ENCODE data around the gene LIMS1.
A peak's percentile ranks its signal among the peaks of the same experiment; 100 is the strongest.
"Not testable (repeated sequence)": the region's sequence is repeated elsewhere in the genome, so short reads cannot be mapped to it uniquely, and the experiment has no call there.

LIMS1 gene
- total RNA-seq: 64.7 to 128 (median 70.7) reads per million in 3 donors

- Histone ChIP-seq H3K36me3 (ENCODE audit: control insufficient read depth, insufficient read depth, low read length) (no peaks in the 10 kb centered on the region), H3K9me3 (ENCODE audit: control insufficient read depth, low read length) (no peaks in the 10 kb centered on the region), H3K4me1 (ENCODE audit: control insufficient read depth, insufficient read depth, low read length, poor library complexity, severe bottlenecking) (peaks cover 8% of the 10 kb centered on the region), H3K27me3 (replicated peaks; ENCODE audit: control insufficient read depth, insufficient read depth, low read length, poor library complexity, severe bottlenecking) (no peaks in the 10 kb centered on the region), H3K4me3 (ENCODE audit: insufficient read depth, low read depth, low read length, poor library complexity, severe bottlenecking) (peak within 1 kb of the TSS; percentile 92), H3K27ac (ENCODE audit: insufficient read depth, low read length, poor library complexity, severe bottlenecking) (peak within 1 kb of the TSS; percentile 48)
- peak; percentile 79 to 84 (median 82) for DNase-seq
These were observed at the start of gene LIMS1 for GRCh38 chr2:108533832-108534583. TSS of gene LIMS1 (plus strand) at chr2:108534470. CDS start at chr2:108534563, 93 bp downstream.

GRCh38 chr2:108485253-108485652, 49.0 kb upstream of the LIMS1 start:
- H3K4me1 ChIP-seq (ENCODE audit: control insufficient read depth, insufficient read depth, low read length, poor library complexity, severe bottlenecking): no peaks in the 10 kb centered on the region

GRCh38 chr2:108490506-108491122, 43.7 kb upstream of the LIMS1 start:
- H3K36me3 ChIP-seq (ENCODE audit: control insufficient read depth, insufficient read depth, low read length): peaks cover 66% of the 10 kb centered on the region
- H3K4me1 ChIP-seq (ENCODE audit: control insufficient read depth, insufficient read depth, low read length, poor library complexity, severe bottlenecking): no peaks in the 10 kb centered on the region
- H3K27ac ChIP-seq (ENCODE audit: insufficient read depth, low read length, poor library complexity, severe bottlenecking): no peak overlapping the region
- no peaks in the 10 kb centered on the region for H3K27me3 ChIP-seq (replicated peaks; ENCODE audit: control insufficient read depth, insufficient read depth, low read length, poor library complexity, severe bottlenecking)
- H3K4me3 ChIP-seq (ENCODE audit: insufficient read depth, low read depth, low read length, poor library complexity, severe bottlenecking): no peak overlapping the region
- no peak for DNase-seq
- H3K9me3 ChIP-seq (ENCODE audit: control insufficient read depth, low read length): no peaks in the 10 kb centered on the region

More at GRCh38 chr2:108485253-108485652, 49.0 kb upstream of the LIMS1 start:
- no peaks in the 10 kb centered on the region for H3K27me3 ChIP-seq (replicated peaks; ENCODE audit: control insufficient read depth, insufficient read depth, low read length, poor library complexity, severe bottlenecking)
- H3K36me3 ChIP-seq (ENCODE audit: control insufficient read depth, insufficient read depth, low read length): peaks cover 72% of the 10 kb centered on the region
- no peaks in the 10 kb centered on the region for H3K9me3 ChIP-seq (ENCODE audit: control insufficient read depth, low read length)
- no peak for DNase-seq
- no peak overlapping the region for H3K4me3 ChIP-seq (ENCODE audit: insufficient read depth, low read depth, low read length, poor library complexity, severe bottlenecking)
- H3K27ac ChIP-seq (ENCODE audit: insufficient read depth, low read length, poor library complexity, severe bottlenecking): no peak overlapping the region

- Histone ChIP-seq H3K27ac (ENCODE audit: insufficient read depth, low read length, poor library complexity, severe bottlenecking) (no peak overlapping the region), H3K4me1 (ENCODE audit: control insufficient read depth, insufficient read depth, low read length, poor library complexity, severe bottlenecking) (no peaks in the 10 kb centered on the region), H3K4me3 (ENCODE audit: insufficient read depth, low read depth, low read length, poor library complexity, severe bottlenecking) (no peak overlapping the region), H3K9me3 (ENCODE audit: control insufficient read depth, low read length) (no peaks in the 10 kb centered on the region), H3K36me3 (ENCODE audit: control insufficient read depth, insufficient read depth, low read length) (peaks cover 57% of the 10 kb centered on the region), H3K27me3 (replicated peaks; ENCODE audit: control insufficient read depth, insufficient read depth, low read length, poor library complexity, severe bottlenecking) (no peaks in the 10 kb centered on the region)
- no peak for DNase-seq
These were observed 42.4 kb upstream of the LIMS1 start for GRCh38 chr2:108491848-108492247.

GRCh38 chr2:108492364-108492763, 41.9 kb upstream of the LIMS1 start:
- Histone ChIP-seq H3K4me1 (ENCODE audit: control insufficient read depth, insufficient read depth, low read length, poor library complexity, severe bottlenecking) (no peaks in the 10 kb centered on the region), H3K36me3 (ENCODE audit: control insufficient read depth, insufficient read depth, low read length) (peaks cover 52% of the 10 kb centered on the region), H3K27ac (ENCODE audit: insufficient read depth, low read length, poor library complexity, severe bottlenecking) (no peak overlapping the region), H3K27me3 (replicated peaks; ENCODE audit: control insufficient read depth, insufficient read depth, low read length, poor library complexity, severe bottlenecking) (no peaks in the 10 kb centered on the region), H3K4me3 (ENCODE audit: insufficient read depth, low read depth, low read length, poor library complexity, severe bottlenecking) (no peak overlapping the region), H3K9me3 (ENCODE audit: control insufficient read depth, low read length) (no peaks in the 10 kb centered on the region)
- DNase-seq: no peak

- H3K9me3 ChIP-seq (ENCODE audit: control insufficient read depth, low read length); H3K4me1 ChIP-seq (ENCODE audit: control insufficient read depth, insufficient read depth, low read length, poor library complexity, severe bottlenecking); H3K4me3 ChIP-seq (ENCODE audit: insufficient read depth, low read depth, low read length, poor library complexity, severe bottlenecking); H3K27ac ChIP-seq (ENCODE audit: insufficient read depth, low read length, poor library complexity, severe bottlenecking); DNase-seq; H3K27me3 ChIP-seq (replicated peaks; ENCODE audit: control insufficient read depth, insufficient read depth, low read length, poor library complexity, severe bottlenecking): not testable (repeated sequence)
- H3K36me3 ChIP-seq (ENCODE audit: control insufficient read depth, insufficient read depth, low read length): peaks cover 31% of the 10 kb centered on the region
These were observed 38.1 kb upstream of the LIMS1 start for GRCh38 chr2:108496167-108496566.

GRCh38 chr2:108507620-108508019, 26.6 kb upstream of the LIMS1 start:
- not testable (repeated sequence) for H3K9me3 ChIP-seq (ENCODE audit: control insufficient read depth, low read length); H3K27me3 ChIP-seq (replicated peaks; ENCODE audit: control insufficient read depth, insufficient read depth, low read length, poor library complexity, severe bottlenecking); H3K36me3 ChIP-seq (ENCODE audit: control insufficient read depth, insufficient read depth, low read length); H3K4me1 ChIP-seq (ENCODE audit: control insufficient read depth, insufficient read depth, low read length, poor library complexity, severe bottlenecking); H3K27ac ChIP-seq (ENCODE audit: insufficient read depth, low read length, poor library complexity, severe bottlenecking); DNase-seq; H3K4me3 ChIP-seq (ENCODE audit: insufficient read depth, low read depth, low read length, poor library complexity, severe bottlenecking)

- not testable (repeated sequence) for H3K27ac ChIP-seq (ENCODE audit: insufficient read depth, low read length, poor library complexity, severe bottlenecking); DNase-seq; H3K9me3 ChIP-seq (ENCODE audit: control insufficient read depth, low read length); H3K27me3 ChIP-seq (replicated peaks; ENCODE audit: control insufficient read depth, insufficient read depth, low read length, poor library complexity, severe bottlenecking); H3K4me3 ChIP-seq (ENCODE audit: insufficient read depth, low read depth, low read length, poor library complexity, severe bottlenecking); H3K4me1 ChIP-seq (ENCODE audit: control insufficient read depth, insufficient read depth, low read length, poor library complexity, severe bottlenecking); H3K36me3 ChIP-seq (ENCODE audit: control insufficient read depth, insufficient read depth, low read length)
These were observed 21.8 kb upstream of the LIMS1 start for GRCh38 chr2:108512431-108512830.

GRCh38 chr2:108514478-108514877, 19.8 kb upstream of the LIMS1 start:
- H3K4me1 ChIP-seq (ENCODE audit: control insufficient read depth, insufficient read depth, low read length, poor library complexity, severe bottlenecking); H3K27me3 ChIP-seq (replicated peaks; ENCODE audit: control insufficient read depth, insufficient read depth, low read length, poor library complexity, severe bottlenecking); H3K36me3 ChIP-seq (ENCODE audit: control insufficient read depth, insufficient read depth, low read length); DNase-seq; H3K27ac ChIP-seq (ENCODE audit: insufficient read depth, low read length, poor library complexity, severe bottlenecking); H3K9me3 ChIP-seq (ENCODE audit: control insufficient read depth, low read length); H3K4me3 ChIP-seq (ENCODE audit: insufficient read depth, low read depth, low read length, poor library complexity, severe bottlenecking): not testable (repeated sequence)

GRCh38 chr2:108524688-108525087, 9.6 kb upstream of the LIMS1 start:
- H3K4me3 ChIP-seq (ENCODE audit: insufficient read depth, low read depth, low read length, poor library complexity, severe bottlenecking); H3K27ac ChIP-seq (ENCODE audit: insufficient read depth, low read length, poor library complexity, severe bottlenecking); DNase-seq; H3K9me3 ChIP-seq (ENCODE audit: control insufficient read depth, low read length); H3K36me3 ChIP-seq (ENCODE audit: control insufficient read depth, insufficient read depth, low read length); H3K4me1 ChIP-seq (ENCODE audit: control insufficient read depth, insufficient read depth, low read length, poor library complexity, severe bottlenecking); H3K27me3 ChIP-seq (replicated peaks; ENCODE audit: control insufficient read depth, insufficient read depth, low read length, poor library complexity, severe bottlenecking): not testable (repeated sequence)
